Activated T-cell treated with anti-CD3 and anti-CD28 coated beads, Interleukin-2, amount 50 U/mL, for 72 hours (primary cell): ENCODE data around the gene C1R. TPM values are rescaled to one million over a fixed set of nuclear protein-coding genes. Genes with fewer than 3 reads are reported as not detected.
"Not testable (repeated sequence)": the region's sequence is repeated elsewhere in the genome, so short reads cannot be mapped to it uniquely, and the experiment has no call there.

Experiments used
- ATAC-seq, 2 donors: fragments of 150-1000 bp; cut with Tn5 transposase; replicated peaks in 1 of 2; 2 replicates each; pipeline ENCODE4 v1.10.0; 2021; ENCODE audit warnings: moderate library complexity in 2 of 2, mild to moderate bottlenecking in 1 of 2
- DNase-seq, 2 donors: peaks; one replicate each; pipeline ENCODE4 v3.0.0; 2021 to 2022; ENCODE audit warnings: mixed read lengths in 1 of 2
- H3K27ac Mint-ChIP-seq: one replicate; pipeline ENCODE4 v1.8.0; 2022; ENCODE audit warnings: mild to moderate bottlenecking, moderate library complexity, mixed read lengths
- H3K27me3 Mint-ChIP-seq: one replicate; pipeline ENCODE4 v1.8.0; 2022; ENCODE audit warnings: low read depth, mixed read lengths
- H3K36me3 Mint-ChIP-seq, 2 donors: one replicate each; pipeline ENCODE4 v1.8.0; 2022; ENCODE audit warnings: mixed read lengths in 2 of 2, mild to moderate bottlenecking in 1 of 2; ENCODE audit not compliant: insufficient read depth in 2 of 2
- H3K4me1 Mint-ChIP-seq: one replicate; pipeline ENCODE4 v1.8.0; 2022; ENCODE audit warnings: low read depth, mixed read lengths
- H3K4me3 Mint-ChIP-seq, 2 donors: one replicate each; pipeline ENCODE4 v1.8.0; 2022; ENCODE audit warnings: mild to moderate bottlenecking in 2 of 2, mixed read lengths in 2 of 2, moderate library complexity in 2 of 2
- H3K9me3 Mint-ChIP-seq, 2 donors: one replicate each; pipeline ENCODE4 v1.8.0; 2022; ENCODE audit warnings: mixed read lengths in 2 of 2
- total RNA-seq, 2 donors: library from RNA; stranded (reverse); gene quantifications; one replicate each; pipeline ENCODE4 v1.2.3, GENCODE V29; 2022

C1R gene
- total RNA-seq, 2 donors from 2014 or later = 5.6 to 6.4 TPM

GRCh38 chr12:7049445-7049951 is 42.7 kb downstream of the C1R start:
- DNase-seq = not testable (repeated sequence)

GRCh38 chr12:7047306-7047705 is 44.9 kb downstream of the C1R start:
- H3K27me3 Mint-ChIP-seq = no peaks in the 10 kb centered on the region
- no peak overlapping the region for H3K4me3 Mint-ChIP-seq
- H3K4me1 Mint-ChIP-seq = no peaks in the 10 kb centered on the region
- no peak for DNase-seq
- no peaks in the 10 kb centered on the region for H3K9me3 Mint-ChIP-seq
- no peaks in the 10 kb centered on the region for H3K36me3 Mint-ChIP-seq
- no peak for ATAC-seq
- H3K27ac Mint-ChIP-seq = no peak overlapping the region

More at GRCh38 chr12:7049445-7049951, 42.7 kb downstream of the C1R start:
- H3K9me3 Mint-ChIP-seq, H3K27me3 Mint-ChIP-seq, H3K4me3 Mint-ChIP-seq, H3K4me1 Mint-ChIP-seq, H3K27ac Mint-ChIP-seq, H3K36me3 Mint-ChIP-seq, ATAC-seq: not testable (repeated sequence)

GRCh38 chr12:7046383-7047105 is 45.7 kb downstream of the C1R start:
- Mint-ChIP-seq H3K27me3 (no peaks in the 10 kb centered on the region), H3K27ac (no peak overlapping the region), H3K9me3 (no peaks in the 10 kb centered on the region), H3K4me3 (no peak overlapping the region), H3K4me1 (no peaks in the 10 kb centered on the region), H3K36me3 (no peaks in the 10 kb centered on the region)
- DNase-seq (no peak), ATAC-seq (no peak)

- ATAC-seq = no peak
- no peak for DNase-seq
- H3K27ac Mint-ChIP-seq = no peak overlapping the region
- H3K9me3 Mint-ChIP-seq = no peaks in the 10 kb centered on the region
- H3K36me3 Mint-ChIP-seq = no peaks in the 10 kb centered on the region
- no peak overlapping the region for H3K4me3 Mint-ChIP-seq
- no peaks in the 10 kb centered on the region for H3K27me3 Mint-ChIP-seq
- no peaks in the 10 kb centered on the region for H3K4me1 Mint-ChIP-seq
Observed at GRCh38 chr12:7045913-7046312, 46.3 kb downstream of the C1R start.

GRCh38 chr12:7042842-7043241 is 49.4 kb downstream of the C1R start:
- Mint-ChIP-seq H3K4me3 (no peak overlapping the region), H3K36me3 (no peaks in the 10 kb centered on the region), H3K27me3 (no peaks in the 10 kb centered on the region), H3K27ac (no peak overlapping the region), H3K9me3 (no peaks in the 10 kb centered on the region), H3K4me1 (no peaks in the 10 kb centered on the region)
- ATAC-seq (no peak), DNase-seq (no peak)

- Mint-ChIP-seq H3K4me3 (no peak overlapping the region), H3K27me3 (no peaks in the 10 kb centered on the region), H3K36me3 (no peaks in the 10 kb centered on the region), H3K27ac (no peak overlapping the region), H3K9me3 (no peaks in the 10 kb centered on the region), H3K4me1 (peaks cover 6% of the 10 kb centered on the region)
- ATAC-seq = no peak
- no peak for DNase-seq
Observed at GRCh38 chr12:7039403-7039802, 52.8 kb downstream of the C1R start.

- H3K27ac Mint-ChIP-seq = no peak overlapping the region
- ATAC-seq (no peak), DNase-seq (no peak)
- no peaks in the 10 kb centered on the region for H3K9me3 Mint-ChIP-seq
- no peaks in the 10 kb centered on the region for H3K27me3 Mint-ChIP-seq
- no peak overlapping the region for H3K4me3 Mint-ChIP-seq
- no peaks in the 10 kb centered on the region for H3K36me3 Mint-ChIP-seq
- H3K4me1 Mint-ChIP-seq = peaks cover 6% of the 10 kb centered on the region
Observed at GRCh38 chr12:7038591-7038990, 53.7 kb downstream of the C1R start.

- H3K9me3 Mint-ChIP-seq, H3K27me3 Mint-ChIP-seq, ATAC-seq, H3K36me3 Mint-ChIP-seq, H3K4me3 Mint-ChIP-seq, H3K4me1 Mint-ChIP-seq, H3K27ac Mint-ChIP-seq, DNase-seq: not testable (repeated sequence)
Observed at GRCh38 chr12:7037411-7037810, 54.8 kb downstream of the C1R start.

GRCh38 chr12:7035463-7035862 is 56.8 kb downstream of the C1R start:
- DNase-seq (no peak), ATAC-seq (no peak)
- peaks cover 6% of the 10 kb centered on the region for H3K4me1 Mint-ChIP-seq
- H3K9me3 Mint-ChIP-seq = no peaks in the 10 kb centered on the region
- H3K36me3 Mint-ChIP-seq = no peaks in the 10 kb centered on the region
- H3K27me3 Mint-ChIP-seq = no peaks in the 10 kb centered on the region
- no peak overlapping the region for H3K4me3 Mint-ChIP-seq
- no peak overlapping the region for H3K27ac Mint-ChIP-seq

- Mint-ChIP-seq H3K27ac (no peak overlapping the region), H3K9me3 (no peaks in the 10 kb centered on the region), H3K36me3 (no peaks in the 10 kb centered on the region), H3K4me3 (no peak overlapping the region), H3K27me3 (no peaks in the 10 kb centered on the region), H3K4me1 (peaks cover 6% of the 10 kb centered on the region)
- DNase-seq (no peak), ATAC-seq (no peak)
Observed at GRCh38 chr12:7034464-7034863, 57.8 kb downstream of the C1R start.

GRCh38 chr12:7032990-7033389 is 59.3 kb downstream of the C1R start:
- Mint-ChIP-seq H3K4me1 (peaks cover 6% of the 10 kb centered on the region), H3K27me3 (no peaks in the 10 kb centered on the region), H3K9me3 (no peaks in the 10 kb centered on the region), H3K4me3 (no peak overlapping the region), H3K36me3 (no peaks in the 10 kb centered on the region), H3K27ac (no peak overlapping the region)
- DNase-seq (no peak), ATAC-seq (no peak)

- Mint-ChIP-seq H3K4me3 (no peak overlapping the region), H3K9me3 (no peaks in the 10 kb centered on the region), H3K27me3 (no peaks in the 10 kb centered on the region), H3K36me3 (no peaks in the 10 kb centered on the region), H3K4me1 (no peaks in the 10 kb centered on the region), H3K27ac (no peak overlapping the region)
- ATAC-seq (no peak), DNase-seq (no peak)
Observed at GRCh38 chr12:7031306-7031705, 60.9 kb downstream of the C1R start.
